ENCODE data around the gene SYTL2.

SYTL2 gene

DNA sequence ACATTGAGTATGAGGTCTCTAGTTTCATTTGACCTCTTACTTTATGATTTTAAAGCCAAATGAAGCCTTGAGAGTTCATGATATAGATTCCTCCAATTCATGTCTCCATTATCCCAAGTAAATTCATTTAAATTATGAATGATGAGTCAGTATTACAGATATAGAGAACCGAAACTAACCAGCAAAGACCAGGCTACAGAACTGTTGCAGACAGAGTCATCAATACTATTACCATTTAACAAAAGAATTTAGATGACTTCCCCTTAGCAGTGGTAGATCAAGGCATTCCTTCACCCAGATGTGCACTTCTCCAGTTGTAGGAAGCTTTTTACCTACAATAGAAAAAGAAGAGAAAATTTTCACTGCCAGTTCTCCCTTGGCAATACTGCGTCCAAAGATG lies 113.2 kb downstream of the SYTL2 start:
- ChIA-PET CTCF (interaction anchor here (0.9 to 1.6 kb wide), 4 partner anchors 13 to 126 kb away, joined by 3 to 4 read pairs (median 3); no protein-coding TSS in a partner anchor), POLR2A (no interaction called here)
- H3K4me1 ChIP-seq (ENCODE audit: control extremely low read depth in 1 of 4, control insufficient read depth in 4 of 4, insufficient read depth in 4 of 4, low read length in 3 of 4): peaks cover 6 to 14% (median 11%) of the 10 kb centered on the region in 4 experiments
- no peak for DNase-seq
- H3K27me3 ChIP-seq (replicated peaks in 2 of 5; ENCODE audit: control insufficient read depth in 4 of 5, insufficient read depth in 5 of 5, low read length in 4 of 5): no peaks in the 10 kb centered on the region
- WGBS (ENCODE audit: insufficient coverage): 100% methylated on average over 1 of the region's 2 CpGs
- H3K4me3 ChIP-seq (ENCODE audit: control insufficient read depth in 1 of 7, extremely low read depth in 1 of 7, insufficient read depth in 4 of 7, low read depth in 2 of 7, low read length in 6 of 7): no peak overlapping the region
- no peak overlapping the region for H3K27ac ChIP-seq (ENCODE audit: insufficient read depth in 1 of 2, low read depth in 1 of 2, low read length in 2 of 2, poor library complexity in 1 of 2, severe bottlenecking in 2 of 2)
- H3K9me3 ChIP-seq (ENCODE audit: control extremely low read depth in 1 of 5, control insufficient read depth in 4 of 5, insufficient read depth in 2 of 5, low read depth in 1 of 5, low read length in 4 of 5): no peaks in the 10 kb centered on the region
- H3K36me3 ChIP-seq (ENCODE audit: control insufficient read depth in 4 of 4, insufficient read depth in 4 of 4, low read length in 3 of 4): no peaks in the 10 kb centered on the region

DNA sequence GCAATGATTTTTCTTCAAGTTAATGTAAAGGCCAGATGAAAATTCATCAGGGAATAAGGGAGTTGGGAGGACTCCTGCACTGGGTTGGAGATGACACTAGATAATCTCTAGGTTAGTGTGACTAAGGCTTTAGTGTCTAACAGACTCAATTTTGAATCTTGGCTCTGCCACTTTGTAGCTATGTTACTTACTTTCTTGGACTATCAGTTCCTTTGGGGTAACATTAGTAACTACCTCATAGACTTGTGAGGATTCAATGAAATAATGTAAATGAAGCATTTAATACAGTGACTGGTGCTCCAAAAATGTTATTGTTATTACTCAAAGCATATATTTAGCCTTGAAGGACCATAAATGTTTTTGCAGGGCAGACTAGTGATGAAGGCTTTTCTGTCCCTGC lies 115.4 kb downstream of the SYTL2 start:
- Histone ChIP-seq H3K36me3 (ENCODE audit: control insufficient read depth in 4 of 4, insufficient read depth in 4 of 4, low read length in 3 of 4) (no peaks in the 10 kb centered on the region), H3K9me3 (ENCODE audit: control extremely low read depth in 1 of 5, control insufficient read depth in 4 of 5, insufficient read depth in 2 of 5, low read depth in 1 of 5, low read length in 4 of 5) (no peaks in the 10 kb centered on the region), H3K4me1 (ENCODE audit: control extremely low read depth in 1 of 4, control insufficient read depth in 4 of 4, insufficient read depth in 4 of 4, low read length in 3 of 4) (peaks cover 3 to 13% (median 10%) of the 10 kb centered on the region in 4 experiments), H3K4me3 (ENCODE audit: control insufficient read depth in 1 of 7, extremely low read depth in 1 of 7, insufficient read depth in 4 of 7, low read depth in 2 of 7, low read length in 6 of 7) (no peak overlapping the region), H3K27me3 (replicated peaks in 2 of 5; ENCODE audit: control insufficient read depth in 4 of 5, insufficient read depth in 5 of 5, low read length in 4 of 5) (no peaks in the 10 kb centered on the region), H3K27ac (ENCODE audit: insufficient read depth in 1 of 2, low read depth in 1 of 2, low read length in 2 of 2, poor library complexity in 1 of 2, severe bottlenecking in 2 of 2) (no peak overlapping the region)
- no peak for DNase-seq
- CTCF ChIA-PET: interaction anchor here (0.7 to 2.8 kb wide), 13 partner anchors 11 to 244 kb away, joined by 3 to 20 read pairs (median 5); partner anchors contain the start of genes CCDC83, CCDC89 and SYTL2
- POLR2A ChIA-PET: interaction anchor here (0.6 kb wide), 1 partner anchor 1495 kb away, joined by 3 read pairs; no protein-coding TSS in a partner anchor

DNA sequence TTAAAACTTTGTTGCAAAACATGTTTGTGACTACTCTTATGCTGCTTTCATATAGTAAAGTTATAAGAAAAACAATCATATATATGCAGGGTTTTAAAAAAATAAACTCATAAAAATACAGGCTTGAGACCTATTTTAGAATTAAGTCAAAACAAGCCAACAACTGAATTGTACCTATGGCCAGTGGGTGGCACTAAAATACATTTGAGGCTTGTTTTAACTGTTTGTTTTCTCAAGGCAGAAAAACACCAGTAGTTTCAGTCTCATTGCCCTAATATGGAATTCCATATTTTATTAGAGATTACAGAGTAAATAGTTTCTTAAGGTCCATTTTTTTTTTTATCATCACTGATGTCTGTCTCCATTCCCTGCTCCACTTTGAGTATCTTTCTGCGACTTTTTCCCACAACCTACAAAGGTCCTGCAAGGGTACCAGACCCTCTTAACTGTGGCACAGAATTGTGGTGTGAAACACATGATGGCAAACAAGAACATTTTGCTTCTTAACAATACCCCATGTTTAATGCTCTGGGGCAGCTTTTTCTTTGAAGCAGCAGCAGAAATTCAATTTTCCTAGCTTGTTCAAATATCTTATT lies 116.5 kb downstream of the SYTL2 start:
- WGBS (ENCODE audit: insufficient coverage): no CpG with 5 or more reads among the region's 1 CpG
- POLR2A ChIA-PET: no interaction called here
- peak; percentile 56 to 79 (median 76) for DNase-seq
- CTCF ChIA-PET: interaction anchor here (0.9 to 2.8 kb wide), 10 partner anchors 9 to 160 kb away, joined by 3 to 20 read pairs (median 5); partner anchors contain the start of genes CCDC83 and CCDC89
- no peak overlapping the region for H3K4me3 ChIP-seq (ENCODE audit: control insufficient read depth in 1 of 7, extremely low read depth in 1 of 7, insufficient read depth in 4 of 7, low read depth in 2 of 7, low read length in 6 of 7)
- H3K36me3 ChIP-seq (ENCODE audit: control insufficient read depth in 4 of 4, insufficient read depth in 4 of 4, low read length in 3 of 4): no peaks in the 10 kb centered on the region
- peaks cover 0 to 2% (median under 1%) of the 10 kb centered on the region in 4 experiments for H3K4me1 ChIP-seq (ENCODE audit: control extremely low read depth in 1 of 4, control insufficient read depth in 4 of 4, insufficient read depth in 4 of 4, low read length in 3 of 4)
- H3K27ac ChIP-seq (ENCODE audit: insufficient read depth in 1 of 2, low read depth in 1 of 2, low read length in 2 of 2, poor library complexity in 1 of 2, severe bottlenecking in 2 of 2): no peak overlapping the region
- no peaks in the 10 kb centered on the region for H3K27me3 ChIP-seq (replicated peaks in 2 of 5; ENCODE audit: control insufficient read depth in 4 of 5, insufficient read depth in 5 of 5, low read length in 4 of 5)
- no peaks in the 10 kb centered on the region for H3K9me3 ChIP-seq (ENCODE audit: control extremely low read depth in 1 of 5, control insufficient read depth in 4 of 5, insufficient read depth in 2 of 5, low read depth in 1 of 5, low read length in 4 of 5)

DNA sequence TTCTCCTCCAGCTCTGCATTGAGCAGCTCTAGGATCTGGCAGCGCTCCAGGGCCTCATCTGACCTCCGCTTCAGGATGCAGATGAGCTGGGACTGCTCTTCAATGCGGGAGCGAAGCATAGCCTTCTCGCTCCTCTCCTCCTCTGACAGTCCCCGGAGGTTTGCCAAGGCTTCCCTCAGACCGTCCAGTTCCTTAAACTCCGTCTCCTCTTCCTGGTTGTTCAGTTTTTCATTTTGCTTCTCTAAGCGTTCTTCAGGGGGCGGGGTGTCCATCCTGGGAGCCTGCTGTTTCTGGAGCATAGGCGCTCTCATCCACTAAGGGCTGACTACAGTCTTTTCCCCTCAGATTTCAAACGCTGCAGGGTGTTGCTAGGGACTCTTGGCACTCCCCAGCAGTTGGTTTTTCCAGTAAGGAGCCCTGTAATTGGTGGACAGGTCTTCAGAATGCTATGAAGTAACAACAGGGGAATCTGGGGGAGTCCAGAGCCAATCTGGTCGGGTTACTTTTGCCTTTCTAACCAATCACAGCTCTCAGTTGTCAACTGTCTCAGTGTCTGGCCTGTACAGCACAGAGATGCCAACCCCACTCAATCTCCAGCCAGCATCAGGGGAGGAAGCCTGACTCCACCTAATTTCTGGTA lies 125.0 kb downstream of the SYTL2 start, which contains the start of gene CCDC89:
CCDC89 (minus strand) TSS at position 376 of the 640 bp plus-strand sequence; CDS start at position 311, 65 bp downstream.
- Histone ChIP-seq H3K36me3 (ENCODE audit: control insufficient read depth in 4 of 4, insufficient read depth in 4 of 4, low read length in 3 of 4) (peaks cover 0 to under 1% (median 0%) of the 10 kb centered on the region in 4 experiments), H3K9me3 (ENCODE audit: control extremely low read depth in 1 of 5, control insufficient read depth in 4 of 5, insufficient read depth in 2 of 5, low read depth in 1 of 5, low read length in 4 of 5) (no peaks in the 10 kb centered on the region), H3K4me3 (ENCODE audit: control insufficient read depth in 1 of 7, extremely low read depth in 1 of 7, insufficient read depth in 4 of 7, low read depth in 2 of 7, low read length in 6 of 7) (no peak within 1 kb of the TSS), H3K27me3 (replicated peaks in 2 of 5; ENCODE audit: control insufficient read depth in 4 of 5, insufficient read depth in 5 of 5, low read length in 4 of 5) (no peaks in the 10 kb centered on the region), H3K27ac (ENCODE audit: insufficient read depth in 1 of 2, low read depth in 1 of 2, low read length in 2 of 2, poor library complexity in 1 of 2, severe bottlenecking in 2 of 2) (no peak within 1 kb of the TSS), H3K4me1 (ENCODE audit: control extremely low read depth in 1 of 4, control insufficient read depth in 4 of 4, insufficient read depth in 4 of 4, low read length in 3 of 4) (peaks cover 0 to 6% (median 4%) of the 10 kb centered on the region in 4 experiments)
- DNase-seq: no peak
- 97% methylated on average over 13 of the region's 13 CpGs for WGBS (ENCODE audit: insufficient coverage)
- POLR2A ChIA-PET: no interaction called here
- CTCF ChIA-PET: interaction anchor here (0.6 to 2.9 kb wide), 7 partner anchors 10 to 1138 kb away, joined by 3 to 15 read pairs (median 3); no protein-coding TSS in a partner anchor

DNA sequence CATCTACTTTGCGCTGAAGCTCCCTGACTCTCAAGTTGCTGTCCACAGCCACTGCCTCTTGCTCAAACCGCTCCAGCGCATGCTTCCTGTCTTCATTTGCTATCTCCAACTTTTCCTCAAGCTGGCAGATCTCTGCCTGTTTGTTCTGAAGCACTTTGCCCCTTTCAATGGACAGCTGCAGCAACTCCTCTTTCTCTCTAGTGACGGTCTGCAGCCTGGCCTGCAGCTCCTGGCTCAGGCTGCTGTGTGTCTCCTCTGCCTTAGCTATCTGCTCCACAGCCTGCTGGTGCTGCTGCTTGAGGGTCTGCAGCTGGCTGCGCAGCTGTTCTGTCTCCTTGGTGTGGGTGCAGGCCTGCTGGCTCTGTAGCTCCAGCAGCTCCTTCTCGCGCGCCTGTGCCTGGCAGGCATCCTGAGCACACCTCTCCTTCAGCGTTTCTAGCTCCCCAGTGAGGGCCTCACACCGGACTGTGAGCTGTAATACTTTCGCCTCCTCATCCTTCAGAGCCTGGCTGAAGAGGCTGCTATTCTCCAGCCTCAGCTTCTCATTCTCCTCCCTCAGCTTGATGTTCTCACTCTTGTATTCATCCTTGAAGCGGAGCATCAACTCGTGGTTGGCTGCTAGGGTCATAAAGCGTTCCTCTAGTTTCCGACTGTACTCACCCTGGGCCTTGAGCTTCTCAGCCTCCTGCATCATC lies 125.7 kb downstream of the SYTL2 start:
- H3K9me3 ChIP-seq (ENCODE audit: control extremely low read depth in 1 of 5, control insufficient read depth in 4 of 5, insufficient read depth in 2 of 5, low read depth in 1 of 5, low read length in 4 of 5): no peaks in the 10 kb centered on the region
- H3K4me1 ChIP-seq (ENCODE audit: control extremely low read depth in 1 of 4, control insufficient read depth in 4 of 4, insufficient read depth in 4 of 4, low read length in 3 of 4): peaks cover 0 to 6% (median 4%) of the 10 kb centered on the region in 4 experiments
- ChIA-PET POLR2A (interaction anchor here (0.6 kb wide), 1 partner anchor 357 kb away, joined by 4 read pairs; no protein-coding TSS in a partner anchor), CTCF (interaction anchor here (0.6 to 2.9 kb wide), 7 partner anchors 8 to 1138 kb away, joined by 3 to 15 read pairs (median 3); no protein-coding TSS in a partner anchor)
- no peaks in the 10 kb centered on the region for H3K27me3 ChIP-seq (replicated peaks in 2 of 5; ENCODE audit: control insufficient read depth in 4 of 5, insufficient read depth in 5 of 5, low read length in 4 of 5)
- no peak overlapping the region for H3K4me3 ChIP-seq (ENCODE audit: control insufficient read depth in 1 of 7, extremely low read depth in 1 of 7, insufficient read depth in 4 of 7, low read depth in 2 of 7, low read length in 6 of 7)
- H3K36me3 ChIP-seq (ENCODE audit: control insufficient read depth in 4 of 4, insufficient read depth in 4 of 4, low read length in 3 of 4): peaks cover 0 to 3% (median 0%) of the 10 kb centered on the region in 4 experiments
- WGBS (ENCODE audit: insufficient coverage): 95% methylated on average over 15 of the region's 15 CpGs
- DNase-seq: no peak
- H3K27ac ChIP-seq (ENCODE audit: insufficient read depth in 1 of 2, low read depth in 1 of 2, low read length in 2 of 2, poor library complexity in 1 of 2, severe bottlenecking in 2 of 2): no peak overlapping the region

DNA sequence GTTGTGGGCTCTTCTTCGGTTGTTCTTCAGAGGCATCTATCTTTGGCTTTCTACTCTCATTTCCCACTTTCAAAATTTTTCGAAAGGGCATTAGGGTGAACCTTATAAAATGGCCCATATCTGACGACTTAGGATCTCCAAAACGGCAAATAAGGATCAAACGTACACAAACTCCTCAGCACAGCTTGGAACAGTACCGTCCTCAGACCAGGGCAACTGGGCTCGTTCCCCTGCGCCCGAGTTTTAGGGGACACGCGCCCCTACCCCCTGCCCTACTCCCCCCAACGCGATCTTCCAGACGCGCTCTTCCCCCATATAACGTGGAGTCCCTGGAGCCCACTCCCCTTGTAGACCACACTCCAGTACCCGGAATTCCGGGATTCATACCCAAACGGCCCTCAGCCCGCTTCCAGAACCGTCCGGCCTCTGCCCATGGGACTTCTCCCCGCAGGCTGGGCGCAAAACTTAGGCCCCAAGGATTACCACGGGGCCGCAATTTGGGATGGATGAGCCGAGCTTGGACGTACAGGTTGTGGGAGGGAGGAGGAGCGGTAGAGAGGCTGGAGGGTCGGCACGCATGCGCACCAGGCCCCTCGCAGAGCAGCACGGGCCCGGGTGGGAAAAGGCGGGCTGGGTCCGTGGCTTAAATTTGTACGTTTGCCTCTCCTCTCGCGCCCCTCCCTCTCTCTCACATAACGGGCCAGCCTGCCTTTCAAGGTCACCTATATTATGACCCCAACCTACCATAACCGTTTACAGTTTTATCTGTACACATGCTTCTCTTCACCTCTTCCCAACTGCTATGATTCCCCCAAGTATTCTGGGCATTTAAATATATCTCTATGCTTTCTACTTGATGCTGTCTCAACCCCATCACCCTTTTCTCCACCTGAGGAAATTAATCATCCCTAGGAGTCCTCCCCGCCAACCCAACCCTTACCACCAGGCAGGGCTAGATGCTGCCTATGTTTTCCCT lies 128.3 kb downstream of the SYTL2 start:
- WGBS (ENCODE audit: insufficient coverage): 30% methylated on average over 30 of the region's 43 CpGs
- no peaks in the 10 kb centered on the region for H3K9me3 ChIP-seq (ENCODE audit: control extremely low read depth in 1 of 5, control insufficient read depth in 4 of 5, insufficient read depth in 2 of 5, low read depth in 1 of 5, low read length in 4 of 5)
- H3K27ac ChIP-seq (ENCODE audit: insufficient read depth in 1 of 2, low read depth in 1 of 2, low read length in 2 of 2, poor library complexity in 1 of 2, severe bottlenecking in 2 of 2): peak overlapping the region; percentile 62 to 85
- H3K27me3 ChIP-seq (replicated peaks in 2 of 5; ENCODE audit: control insufficient read depth in 4 of 5, insufficient read depth in 5 of 5, low read length in 4 of 5): no peaks in the 10 kb centered on the region
- peaks cover 0 to 3% (median 0%) of the 10 kb centered on the region in 4 experiments for H3K36me3 ChIP-seq (ENCODE audit: control insufficient read depth in 4 of 4, insufficient read depth in 4 of 4, low read length in 3 of 4)
- POLR2A ChIA-PET: no interaction called here
- H3K4me1 ChIP-seq (ENCODE audit: control extremely low read depth in 1 of 4, control insufficient read depth in 4 of 4, insufficient read depth in 4 of 4, low read length in 3 of 4): peaks cover 0 to 6% (median 4%) of the 10 kb centered on the region in 4 experiments
- DNase-seq: peak; percentile 58 to 73 (median 70)
- CTCF ChIA-PET: interaction anchor here (0.6 to 5.7 kb wide), 2 partner anchors 9 to 1073 kb away, joined by 3 to 27 read pairs; no protein-coding TSS in a partner anchor
- peak overlapping the region; percentile 55 to 92 (median 83) for H3K4me3 ChIP-seq (ENCODE audit: control insufficient read depth in 1 of 7, extremely low read depth in 1 of 7, insufficient read depth in 4 of 7, low read depth in 2 of 7, low read length in 6 of 7)

Measured in common myeloid progenitor, CD34-positive (primary cell).